NK-92 (cell line): Measurements from ENCODE around the gene SKA2.
"Not testable (repeated sequence)": the region's sequence is repeated elsewhere in the genome, so short reads cannot be mapped to it uniquely, and the experiment has no call there.

ENCODE experiments used
- DNase-seq: peaks from one replicate; lab custom pipeline; 2025; ENCODE audit not compliant: unreplicated experiment; lab: John Stamatoyannopoulos, UW

SKA2 gene

GRCh38 chr17:59101178-59101577, 53.8 kb downstream of the SKA2 start:
- DNase-seq: no peak

DNA sequence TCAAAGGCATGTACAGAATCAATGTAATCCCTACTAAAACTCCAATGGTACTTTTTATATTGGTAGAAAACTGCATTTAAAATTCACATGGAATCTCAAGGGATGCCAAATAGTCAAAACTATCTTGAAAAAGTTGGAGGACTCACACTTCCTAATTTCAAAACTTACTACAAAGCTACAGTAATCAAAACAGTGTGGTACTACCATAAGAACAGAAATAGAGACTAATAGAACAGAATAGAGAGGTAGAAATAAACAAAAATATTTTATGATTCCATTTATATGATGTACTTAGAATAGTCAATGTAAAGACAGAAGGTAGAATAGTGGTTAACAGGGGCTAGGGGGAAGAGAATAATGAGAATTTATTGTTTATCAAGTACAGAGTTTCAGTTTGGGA, 57.1 kb downstream of the SKA2 start:
- DNase-seq: no peak

GRCh38 chr17:59094861-59095530, 60.0 kb downstream of the SKA2 start:
- no peak for DNase-seq

- no peak for DNase-seq
These were observed 61.2 kb downstream of the SKA2 start for GRCh38 chr17:59093702-59094231.

GRCh38 chr17:59093145-59093701, 61.8 kb downstream of the SKA2 start:
- no peak for DNase-seq

GRCh38 chr17:59090593-59090992, 64.4 kb downstream of the SKA2 start:
- not testable (repeated sequence) for DNase-seq

- DNase-seq: no peak
These were observed 70.8 kb downstream of the SKA2 start for GRCh38 chr17:59084154-59084553.

DNA sequence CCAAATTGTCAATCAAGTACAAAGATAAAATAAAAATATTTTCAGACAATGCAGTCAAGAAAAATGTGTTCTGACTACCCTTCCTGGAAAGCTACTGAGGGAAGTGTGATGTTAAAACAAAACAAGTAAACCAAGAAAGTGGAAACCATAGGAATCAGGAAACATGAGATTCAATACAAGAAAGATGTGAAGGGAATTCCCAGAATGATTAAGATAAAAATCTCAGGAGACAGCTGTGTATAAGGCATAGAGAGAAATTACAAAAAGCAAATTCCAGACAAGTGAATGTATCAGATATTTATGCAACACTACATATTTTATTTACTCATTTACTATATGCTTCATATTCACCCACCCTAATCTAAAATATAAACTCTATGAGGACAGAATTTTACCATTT, 80.5 kb downstream of the SKA2 start:
- DNase-seq: no peak

DNA sequence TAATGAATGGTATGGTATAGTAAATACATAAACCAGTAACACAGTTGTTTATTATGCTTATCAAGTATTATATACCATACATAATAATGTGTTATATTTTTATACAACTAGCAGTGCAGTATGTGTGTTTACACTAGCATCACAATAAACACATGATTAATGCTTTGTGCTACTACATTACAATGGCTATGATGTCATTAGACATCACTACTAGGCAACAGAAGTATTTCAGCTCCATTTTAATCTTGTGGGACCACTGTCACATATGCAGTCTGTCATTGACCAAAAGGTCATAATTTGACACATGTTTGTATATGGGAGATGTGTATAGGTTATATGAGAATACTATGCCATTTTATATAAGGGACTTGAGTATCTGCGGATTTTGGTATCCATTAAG, 81.0 kb downstream of the SKA2 start:
- no peak for DNase-seq

DNA sequence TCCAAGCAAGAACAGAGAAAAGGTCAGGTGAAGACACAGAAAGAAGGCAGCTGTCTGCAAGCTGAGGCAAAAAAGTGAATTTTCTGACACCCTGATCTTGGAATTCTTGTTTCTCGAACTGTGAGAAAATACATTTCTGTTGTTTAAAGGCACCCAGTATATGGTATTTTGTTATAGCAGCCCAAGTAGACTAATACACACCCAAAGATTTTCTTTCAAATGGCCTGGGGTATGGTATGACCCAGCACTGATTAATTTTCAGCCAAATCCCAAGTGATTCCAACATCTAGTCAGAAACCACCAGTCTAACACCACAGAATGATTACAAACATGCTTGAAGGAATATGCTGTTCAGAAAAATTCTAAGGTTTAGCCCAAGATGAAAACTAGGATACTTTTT, 85.1 kb downstream of the SKA2 start:
- no peak for DNase-seq

- no peak for DNase-seq
These were observed 87.2 kb downstream of the SKA2 start for GRCh38 chr17:59067756-59068155.

DNA sequence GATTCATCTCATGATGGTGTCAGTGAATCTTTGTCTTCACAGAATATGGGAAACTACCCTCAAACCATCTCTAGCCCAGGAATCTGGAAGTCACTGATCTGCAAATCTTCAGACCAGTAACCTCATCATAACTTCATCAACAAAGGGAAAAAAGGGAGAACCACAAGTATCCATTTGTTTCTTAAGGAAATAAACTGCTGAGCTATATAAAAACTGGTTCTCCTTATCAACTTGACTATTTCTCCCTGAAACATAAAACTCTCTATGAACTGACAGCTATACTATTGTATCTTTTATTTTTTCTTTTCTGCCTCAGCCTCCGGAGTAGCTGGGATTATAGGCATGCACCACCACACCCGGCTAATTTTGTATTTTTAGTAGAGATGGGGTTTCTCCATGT, 87.6 kb downstream of the SKA2 start:
- DNase-seq: no peak

DNA sequence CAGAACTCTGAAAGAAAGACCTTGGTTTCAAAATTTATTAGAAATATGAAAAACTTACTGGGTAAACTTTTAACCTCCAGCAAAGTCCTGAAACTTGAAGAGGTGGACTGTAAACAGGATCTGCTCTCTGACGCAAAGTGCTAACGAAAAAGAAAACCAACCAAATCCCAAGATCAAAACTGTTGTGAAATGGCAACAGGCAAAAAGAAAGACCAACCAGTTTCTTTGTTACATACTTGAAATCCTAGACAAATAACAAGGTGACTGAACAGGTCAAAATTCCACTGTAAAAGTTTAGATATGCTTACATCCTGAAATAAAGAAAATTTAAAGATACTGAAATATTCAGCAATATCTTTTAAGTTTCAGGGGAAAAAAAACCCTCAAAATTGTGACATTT, 92.5 kb downstream of the SKA2 start:
- no peak for DNase-seq
